A673 (cell line): ENCODE measurements around the gene USP40. TPM values are rescaled to one million over a fixed set of nuclear protein-coding genes. Genes with fewer than 3 reads are reported as not detected.

Experiments used
- BruUV-seq: library from RNA; stranded (reverse); fragments of 400-500 nt; replicated peaks from 2 replicates; lab custom pipeline; 2021; lab: Mats Ljungman, UMichigan
- CTCF ChIA-PET: fragments of 300-600 bp; sonication (Branson Sonifier 250); formaldehyde crosslinking; loops from one replicate; lab custom pipeline; 2022; ENCODE audit warnings: antibody characterized with exemption; lab: Charles Lee
- POLR2A ChIA-PET: fragments of 300-600 bp; sonication (Branson Sonifier 250); formaldehyde crosslinking; loops from one replicate; lab custom pipeline; 2022; ENCODE audit warnings: antibody characterized with exemption; ENCODE audit not compliant: low non-redundant PET; lab: Charles Lee
- DNase-seq: peaks from one replicate; pipeline ENCODE4 v3.0.0-alpha.2; 2015; ENCODE audit warnings: low spot score
- H3K27ac ChIP-seq: fragments of 200-600 bp; sonication (generic); 2 replicates; pipeline ENCODE4 v1.5.1; 2016; ENCODE audit warnings: mixed run types, low read depth, mild to moderate bottlenecking, mixed read lengths, antibody characterized with exemption, low read length; ENCODE audit not compliant: poor library complexity, severe bottlenecking
- H3K27me3 ChIP-seq: fragments of 200-600 bp; sonication (generic); replicated peaks from 2 replicates; pipeline ENCODE4 v1.6.1; 2017; ENCODE audit warnings: mixed run types, low read depth, mild to moderate bottlenecking, mixed read lengths, antibody characterized with exemption, low read length; ENCODE audit not compliant: insufficient read depth, poor library complexity
- H3K36me3 ChIP-seq: fragments of 200-600 bp; sonication (generic); 2 replicates; pipeline ENCODE4 v1.6.1; 2016; ENCODE audit warnings: mixed run types, mild to moderate bottlenecking, mixed read lengths, antibody characterized with exemption, low read length; ENCODE audit not compliant: insufficient read depth, poor library complexity, severe bottlenecking
- H3K4me1 ChIP-seq: fragments of 200-600 bp; sonication (generic); 2 replicates; pipeline ENCODE4 v1.6.1; 2017; ENCODE audit warnings: mixed run types, mild to moderate bottlenecking, mixed read lengths, antibody characterized with exemption, low read length; ENCODE audit not compliant: insufficient read depth, poor library complexity, severe bottlenecking
- H3K4me3 ChIP-seq: fragments of 200-600 bp; sonication (generic); 2 replicates; pipeline ENCODE4 v1.5.1; 2016; ENCODE audit warnings: low read depth, mixed run types, mild to moderate bottlenecking, mixed read lengths, low read length; ENCODE audit not compliant: poor library complexity, severe bottlenecking
- H3K9me3 ChIP-seq: fragments of 200-600 bp; sonication (generic); 2 replicates; pipeline ENCODE4 v1.6.1; 2016; ENCODE audit warnings: mixed run types, low read depth, mild to moderate bottlenecking, mixed read lengths, antibody characterized with exemption, low read length; ENCODE audit not compliant: poor library complexity, severe bottlenecking
- EZH2 ChIP-seq: fragments of 200-600 bp; sonication (generic); IDR thresholded peaks from 2 replicates; pipeline ENCODE4 v1.6.1; 2017; ENCODE audit warnings: borderline replicate concordance, low read depth, mild to moderate bottlenecking, mixed read lengths, antibody characterized with exemption, low read length; ENCODE audit not compliant: poor library complexity, severe bottlenecking
- intact Hi-C: fragments of 100-400 bp; cut with micrococcal nuclease; formaldehyde crosslinking; loops from one replicate; pipeline ENCODE4 v1.10.0; 2022; ENCODE audit not compliant: unreplicated experiment
- total RNA-seq: library from RNA; stranded (reverse); gene quantifications from 2 replicates; pipeline ENCODE4 v1.2.3, GENCODE V29; 2021
- TF ChIP-seq, protein P1 (sequence below): fragments of 300-800, 200-600 bp; sonication (generic); conservative IDR thresholded peaks from 2 replicates; pipeline ENCODE4 v1.5.1; 2017; ENCODE audit warnings: low read depth, mild to moderate bottlenecking, antibody characterized with exemption, low read length, moderate library complexity, mixed read lengths

Gene USP40
- total RNA-seq, 1 experiment from 2014 or later, result 29.6 TPM

DNA sequence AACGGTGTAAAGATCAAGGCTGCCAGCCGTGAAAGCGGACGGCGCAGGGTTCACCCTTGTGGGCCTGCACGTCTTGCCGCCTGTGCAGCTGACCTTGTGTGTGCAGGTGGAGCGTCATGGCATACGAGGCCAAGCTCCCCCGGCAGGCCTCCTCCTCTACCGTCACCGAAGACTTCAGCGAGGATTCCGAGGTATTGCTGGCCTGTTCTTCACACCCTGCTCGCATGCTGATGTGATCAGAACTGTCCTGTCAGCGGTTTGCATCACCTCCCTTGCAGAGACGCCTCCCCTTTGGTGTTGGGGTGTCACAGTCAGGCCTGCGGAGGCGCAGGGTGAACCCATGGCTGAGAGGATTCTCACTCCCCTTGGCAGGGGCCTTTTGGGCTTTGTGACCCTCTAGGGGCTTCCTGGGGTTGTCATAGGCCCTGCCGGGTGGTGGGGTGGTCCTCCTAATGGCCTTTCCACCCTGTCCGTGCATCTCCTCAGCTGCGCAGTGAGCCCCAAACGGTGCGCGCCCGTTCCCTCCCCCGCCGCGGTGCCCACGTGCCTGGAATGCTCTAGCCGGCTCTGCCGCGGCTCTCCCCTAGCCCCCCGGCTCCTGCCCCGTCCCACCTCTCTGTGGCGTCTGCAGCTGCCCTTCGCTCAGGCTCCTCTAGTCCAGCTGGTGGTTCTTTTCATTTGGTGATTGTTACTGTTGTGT lies 119.8 kb downstream of the USP40 start:
- no peak overlapping the region for H3K4me3 ChIP-seq
- CTCF ChIA-PET, result no interaction called here
- TF ChIP-seq EZH2, result no peak
- TF ChIP-seq, protein P1, sequence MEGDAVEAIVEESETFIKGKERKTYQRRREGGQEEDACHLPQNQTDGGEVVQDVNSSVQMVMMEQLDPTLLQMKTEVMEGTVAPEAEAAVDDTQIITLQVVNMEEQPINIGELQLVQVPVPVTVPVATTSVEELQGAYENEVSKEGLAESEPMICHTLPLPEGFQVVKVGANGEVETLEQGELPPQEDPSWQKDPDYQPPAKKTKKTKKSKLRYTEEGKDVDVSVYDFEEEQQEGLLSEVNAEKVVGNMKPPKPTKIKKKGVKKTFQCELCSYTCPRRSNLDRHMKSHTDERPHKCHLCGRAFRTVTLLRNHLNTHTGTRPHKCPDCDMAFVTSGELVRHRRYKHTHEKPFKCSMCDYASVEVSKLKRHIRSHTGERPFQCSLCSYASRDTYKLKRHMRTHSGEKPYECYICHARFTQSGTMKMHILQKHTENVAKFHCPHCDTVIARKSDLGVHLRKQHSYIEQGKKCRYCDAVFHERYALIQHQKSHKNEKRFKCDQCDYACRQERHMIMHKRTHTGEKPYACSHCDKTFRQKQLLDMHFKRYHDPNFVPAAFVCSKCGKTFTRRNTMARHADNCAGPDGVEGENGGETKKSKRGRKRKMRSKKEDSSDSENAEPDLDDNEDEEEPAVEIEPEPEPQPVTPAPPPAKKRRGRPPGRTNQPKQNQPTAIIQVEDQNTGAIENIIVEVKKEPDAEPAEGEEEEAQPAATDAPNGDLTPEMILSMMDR, result no peak

DNA sequence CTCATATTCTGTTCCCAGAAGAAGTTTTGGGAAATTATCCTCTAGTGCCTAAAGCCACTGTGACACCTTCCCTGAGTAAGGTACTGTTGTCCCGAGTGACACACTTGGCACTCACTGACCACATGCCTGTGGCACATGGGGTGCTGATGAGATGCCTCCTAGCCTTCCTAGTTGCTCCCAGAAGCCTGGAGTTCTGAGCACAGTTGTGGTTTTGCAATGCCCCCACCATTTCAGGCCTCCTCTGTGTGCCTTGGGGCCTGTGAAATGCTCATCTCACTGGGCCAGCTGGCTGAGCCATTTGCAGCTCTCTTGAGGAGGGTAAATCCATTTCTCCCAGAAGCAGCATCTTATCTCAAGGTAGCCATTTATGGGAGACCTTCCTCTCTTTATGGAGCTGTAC lies 120.5 kb downstream of the USP40 start:
- no peaks in the 10 kb centered on the region for H3K27me3 ChIP-seq
- no TSS peak for BruUV-seq
- CTCF ChIA-PET, result no interaction called here
- no peak overlapping the region for H3K4me3 ChIP-seq
- intact Hi-C loops, result loop anchor here (5.0 kb wide), 1 partner anchor 386 kb away; no protein-coding TSS in a partner anchor
- peaks cover 50% of the 10 kb centered on the region for H3K36me3 ChIP-seq
- H3K27ac ChIP-seq, result no peak overlapping the region
- TF ChIP-seq, protein P1, result no peak
- TF ChIP-seq EZH2, result no peak
- no peaks in the 10 kb centered on the region for H3K9me3 ChIP-seq
- H3K4me1 ChIP-seq, result peaks cover 7% of the 10 kb centered on the region
- DNase-seq, result no peak
- POLR2A ChIA-PET, result no interaction called here

More for the DNA sequence above, 119.8 kb downstream of the USP40 start:
- Histone ChIP-seq H3K27ac (no peak overlapping the region), H3K36me3 (peaks cover 56% of the 10 kb centered on the region), H3K9me3 (no peaks in the 10 kb centered on the region), H3K27me3 (no peaks in the 10 kb centered on the region), H3K4me1 (peaks cover 7% of the 10 kb centered on the region)
- no peak for DNase-seq
- intact Hi-C loops, result loop anchor here (5.0 kb wide), 1 partner anchor 386 kb away; no protein-coding TSS in a partner anchor
- BruUV-seq, result no TSS peak
- POLR2A ChIA-PET, result no interaction called here

DNA sequence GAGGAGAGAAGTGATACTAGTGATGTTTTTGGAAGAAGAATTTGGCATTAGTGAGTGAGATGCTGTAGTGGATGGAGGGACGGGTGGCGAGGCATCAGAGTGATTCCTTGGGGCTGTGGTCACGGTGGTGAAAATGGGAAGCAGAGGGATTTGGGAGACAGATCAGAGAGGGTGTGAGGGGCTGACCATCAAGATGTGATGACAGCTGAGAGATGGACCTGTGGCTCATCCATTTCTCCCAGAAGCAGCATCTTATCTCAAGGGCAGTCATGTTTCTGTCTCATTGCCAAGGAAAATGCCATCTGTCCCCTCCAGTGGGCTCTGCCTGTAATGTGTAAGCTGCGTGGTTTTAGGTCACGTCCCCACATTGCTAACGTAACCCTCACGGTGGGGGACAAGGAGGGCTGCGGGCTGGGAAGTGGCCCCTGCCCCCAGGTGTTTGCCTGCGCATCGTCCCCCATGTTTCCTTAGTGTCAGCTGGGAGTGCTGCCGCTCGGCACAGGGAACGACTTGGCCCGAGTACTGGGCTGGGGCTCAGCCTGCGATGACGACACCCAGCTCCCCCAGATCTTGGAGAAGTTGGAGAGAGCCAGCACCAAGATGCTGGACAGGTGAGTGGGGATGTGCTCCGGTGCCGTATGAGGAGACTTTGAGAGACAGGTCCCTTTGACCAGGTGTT lies 121.3 kb downstream of the USP40 start:
- Histone ChIP-seq H3K4me1 (peaks cover 7% of the 10 kb centered on the region), H3K27me3 (no peaks in the 10 kb centered on the region), H3K9me3 (no peaks in the 10 kb centered on the region), H3K4me3 (no peak overlapping the region), H3K27ac (no peak overlapping the region), H3K36me3 (peaks cover 42% of the 10 kb centered on the region)
- ChIA-PET CTCF (no interaction called here), POLR2A (no interaction called here)
- no peak for TF ChIP-seq EZH2
- TF ChIP-seq, protein P1, result no peak
- no peak for DNase-seq
- BruUV-seq, result no TSS peak
- intact Hi-C loops, result loop anchor here (5.0 kb wide), 1 partner anchor 387 kb away; no protein-coding TSS in a partner anchor
